ENCODE results near the gene TBC1D10A. TPM values are rescaled to one million over a fixed set of nuclear protein-coding genes. Genes with fewer than 3 reads are reported as not detected.

TBC1D10A gene
- total RNA-seq, 6 donors from 2014 or later: 22.6 to 61.0 (median 36.2) TPM

DNA sequence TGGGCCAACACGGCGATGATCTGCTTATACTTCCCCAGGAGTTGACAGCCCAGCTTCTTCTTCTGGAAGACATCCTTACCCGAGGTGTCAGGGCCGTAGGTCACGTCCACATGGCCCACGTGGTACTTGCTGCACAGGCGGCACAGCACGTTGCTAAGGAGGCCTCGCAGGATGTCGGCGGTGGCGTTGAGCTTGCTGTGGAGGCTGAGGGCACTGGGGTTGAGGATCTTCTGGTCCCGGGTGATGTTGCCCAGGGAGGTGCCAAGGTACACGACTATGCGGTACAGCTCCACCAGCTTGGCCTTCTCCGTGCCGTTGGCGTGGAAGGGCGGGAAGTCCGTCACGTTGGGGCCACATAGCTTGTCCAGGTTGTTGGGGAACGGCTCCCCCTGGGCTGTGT, 83.1 kb downstream of the TBC1D10A start:
- no peak for TF ChIP-seq CTCF (IDR thresholded peaks at IDR 0.05)
- no peak for TF ChIP-seq POLR2A (IDR thresholded peaks at IDR 0.05)
- no peak for TF ChIP-seq EP300 (IDR thresholded peaks at IDR 0.05)
- TF ChIP-seq POLR2AphosphoS5 (IDR thresholded peaks at IDR 0.05): no peak
- Histone ChIP-seq H3K36me3 (no peaks in the 10 kb centered on the region), H3K4me1 (peaks cover 16 to 22% (median 19%) of the 10 kb centered on the region in 4 donors), H3K4me3 (no peak overlapping the region), H3K9me3 (no peaks in the 10 kb centered on the region), H3K27ac (no peak overlapping the region), H3K27me3 (peaks cover 0 to 11% (median 0%) of the 10 kb centered on the region in 4 donors)
- WGBS, 2 donors: 81 to 93% methylated on average over 11 to 22 of the region's 22 CpGs
- ATAC-seq (ENCODE audit: low FRiP score in 2 of 2) (no peak), DNase-seq (no peak)

Other genes with a start within 250 kb of the TBC1D10A start
- gene HORMAD2, start 246.5 kb downstream of the TBC1D10A start, total RNA-seq: under 1 TPM in 1 of 6 donors, not detected in 5; 0.80 TPM
- gene LIF, start 80.2 kb downstream of the TBC1D10A start, total RNA-seq: 10 to 100 TPM in 1 of 6 donors, 1 to 10 TPM in 4, under 1 TPM in 1; 0.89 to 16.9 (median 3.8) TPM
- 10 to 100 TPM in 1 of 6 donors, 1 to 10 TPM in 4, under 1 TPM in 1; 0.98 to 11.7 (median 5.1) TPM for gene OSM, start 60.1 kb downstream of the TBC1D10A start, total RNA-seq
- gene CASTOR1, start 37.4 kb downstream of the TBC1D10A start, total RNA-seq: 10 to 100 TPM in 4 of 6 donors, 1 to 10 TPM in 2; 7.0 to 31.5 (median 22.1) TPM
- 100 to 1,000 TPM in 4 of 6 donors, 10 to 100 TPM in 2; 89.1 to 204 (median 138) TPM for gene SF3A1, start 30.0 kb upstream of the TBC1D10A start, total RNA-seq
- 10 to 100 TPM in 2 of 6 donors, 1 to 10 TPM in 4; 3.3 to 16.8 (median 7.9) TPM for gene CCDC157, start 30.1 kb upstream of the TBC1D10A start, total RNA-seq
- gene RNF215, start 60.5 kb upstream of the TBC1D10A start, total RNA-seq: 10 to 100 TPM in 5 of 6 donors, 1 to 10 TPM in 1; 9.3 to 30.3 (median 16.5) TPM
- gene SEC14L2, start 70.1 kb upstream of the TBC1D10A start, total RNA-seq: 10 to 100 TPM in 2 of 6 donors, 1 to 10 TPM in 4; 5.6 to 12.6 (median 8.4) TPM
- 10 to 100 TPM in 4 of 6 donors, 1 to 10 TPM in 2; 5.8 to 28.4 (median 12.8) TPM for gene MTFP1, start 98.8 kb upstream of the TBC1D10A start, total RNA-seq
- 1 to 10 TPM in 3 of 6 donors, under 1 TPM in 2, not detected in 1; 0.43 to 2.3 (median 1.1) TPM for gene SEC14L3, start 145.1 kb upstream of the TBC1D10A start, total RNA-seq
- 10 to 100 TPM; 11.6 to 41.2 (median 17.7) TPM for gene SEC14L4, start 178.8 kb upstream of the TBC1D10A start, total RNA-seq
- 10 to 100 TPM; 11.4 to 41.3 (median 20.9) TPM for gene SEC14L6, start 219.8 kb upstream of the TBC1D10A start, total RNA-seq
- 1 to 10 TPM; 1.7 to 8.4 (median 3.5) TPM for gene GAL3ST1, start 247.7 kb upstream of the TBC1D10A start, total RNA-seq